ENCODE results near the gene FNBP1L. TPM values are rescaled to one million over a fixed set of nuclear protein-coding genes. Genes with fewer than 3 reads are reported as not detected.

The FNBP1L gene
- total RNA-seq, 1 donor from 2014 or later: 40.6 TPM

- TF ChIP-seq CTCF (IDR thresholded peaks at IDR 0.05): no peak
- H3K36me3 ChIP-seq: no peaks in the 10 kb centered on the region
- intact Hi-C loops (cut with DNase I): no loop called here
- H3K27me3 ChIP-seq (ENCODE audit: low read depth): no peaks in the 10 kb centered on the region
- no peaks in the 10 kb centered on the region for H3K4me1 ChIP-seq
- no peak for DNase-seq
- no peak for ATAC-seq
- H3K4me3 ChIP-seq: no peak overlapping the region
- no peaks in the 10 kb centered on the region for H3K9me3 ChIP-seq
- no peak overlapping the region for H3K27ac ChIP-seq
Observed at GRCh38 chr1:93518516-93518915, 70.6 kb downstream of the FNBP1L start.

- no peak for DNase-seq
- Histone ChIP-seq H3K9me3 (no peaks in the 10 kb centered on the region), H3K4me1 (no peaks in the 10 kb centered on the region), H3K27me3 (ENCODE audit: low read depth) (no peaks in the 10 kb centered on the region), H3K4me3 (no peak overlapping the region), H3K27ac (no peak overlapping the region), H3K36me3 (no peaks in the 10 kb centered on the region)
- peak in 1 of 2 donors; percentile 62 for ATAC-seq
- TF ChIP-seq CTCF (IDR thresholded peaks at IDR 0.05): no peak
- intact Hi-C loops (cut with DNase I): no loop called here
Observed at GRCh38 chr1:93519199-93519829, 71.4 kb downstream of the FNBP1L start.

- Histone ChIP-seq H3K36me3 (no peaks in the 10 kb centered on the region), H3K9me3 (no peaks in the 10 kb centered on the region), H3K4me3 (no peak overlapping the region), H3K27ac (no peak overlapping the region), H3K4me1 (no peaks in the 10 kb centered on the region), H3K27me3 (ENCODE audit: low read depth) (no peaks in the 10 kb centered on the region)
- intact Hi-C loops (cut with DNase I): no loop called here
- TF ChIP-seq CTCF (IDR thresholded peaks at IDR 0.05): no peak
- DNase-seq: no peak
- no peak for ATAC-seq
Observed at GRCh38 chr1:93521618-93522017, 73.7 kb downstream of the FNBP1L start.

GRCh38 chr1:93522721-93523120, 74.8 kb downstream of the FNBP1L start:
- Histone ChIP-seq H3K36me3 (no peaks in the 10 kb centered on the region), H3K27me3 (ENCODE audit: low read depth) (no peaks in the 10 kb centered on the region), H3K27ac (no peak overlapping the region), H3K4me1 (no peaks in the 10 kb centered on the region), H3K4me3 (no peak overlapping the region), H3K9me3 (no peaks in the 10 kb centered on the region)
- ATAC-seq: no peak
- intact Hi-C loops (cut with DNase I): no loop called here
- DNase-seq: no peak
- no peak for TF ChIP-seq CTCF (IDR thresholded peaks at IDR 0.05)

DNA sequence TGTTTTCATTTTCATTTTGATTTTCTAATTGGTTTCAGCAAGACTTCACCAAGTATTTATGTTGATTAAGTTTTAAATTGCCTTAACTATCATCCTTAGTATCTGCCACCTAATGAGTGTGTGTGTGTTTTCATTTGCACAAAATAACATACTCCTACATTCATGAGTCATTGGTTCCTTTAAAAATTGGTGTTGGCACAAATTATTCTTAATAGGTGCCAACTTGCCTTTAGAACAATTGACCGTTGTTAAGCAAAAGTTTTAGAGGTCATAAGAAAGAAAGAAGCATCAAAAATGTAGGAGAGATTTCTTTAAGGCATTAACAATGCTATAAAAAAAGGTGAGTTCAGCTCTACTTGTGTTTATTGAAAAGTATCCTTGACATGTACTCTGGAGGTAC, 77.5 kb downstream of the FNBP1L start:
- intact Hi-C loops (cut with DNase I): no loop called here
- TF ChIP-seq CTCF (IDR thresholded peaks at IDR 0.05): no peak
- H3K36me3 ChIP-seq: peaks cover 8% of the 10 kb centered on the region
- no peaks in the 10 kb centered on the region for H3K9me3 ChIP-seq
- no peak overlapping the region for H3K27ac ChIP-seq
- no peaks in the 10 kb centered on the region for H3K27me3 ChIP-seq (ENCODE audit: low read depth)
- DNase-seq (no peak), ATAC-seq (no peak)
- H3K4me1 ChIP-seq: no peaks in the 10 kb centered on the region
- H3K4me3 ChIP-seq: no peak overlapping the region

Data from lower lobe of right lung (tissue), 2 donors.